GM19351 (cell line): ENCODE data around the gene ANO9.
"Not testable (repeated sequence)": the region's sequence is repeated elsewhere in the genome, so short reads cannot be mapped to it uniquely, and the experiment has no call there.

Experiments used
- ATAC-seq: cut with Tn5 transposase; IDR thresholded peaks from one replicate; pipeline ENCODE4 v1.9.1; 2021; ENCODE audit warnings: mild to moderate bottlenecking, moderate library complexity; ENCODE audit not compliant: unreplicated experiment

ANO9 gene

GRCh38 chr11:389369-389768 is 52.4 kb downstream of the ANO9 start:
- ATAC-seq: not testable (repeated sequence)

GRCh38 chr11:387193-387793 is 54.5 kb downstream of the ANO9 start:
- ATAC-seq: no peak

- no peak for ATAC-seq
Measured at GRCh38 chr11:386483-386882, 55.3 kb downstream of the ANO9 start.

GRCh38 chr11:385594-386351 is 56.0 kb downstream of the ANO9 start:
- no peak for ATAC-seq

GRCh38 chr11:384511-384910 is 57.3 kb downstream of the ANO9 start:
- no peak for ATAC-seq

- ATAC-seq: no peak
Measured at GRCh38 chr11:383431-383830, 58.4 kb downstream of the ANO9 start.

- ATAC-seq: no peak
Measured at GRCh38 chr11:382081-382629, 59.7 kb downstream of the ANO9 start.

- ATAC-seq: no peak
Measured at GRCh38 chr11:381501-382072, 60.2 kb downstream of the ANO9 start.

- ATAC-seq: no peak
Measured at GRCh38 chr11:380996-381395, 60.8 kb downstream of the ANO9 start.

GRCh38 chr11:380491-380890 is 61.3 kb downstream of the ANO9 start:
- no peak for ATAC-seq

DNA sequence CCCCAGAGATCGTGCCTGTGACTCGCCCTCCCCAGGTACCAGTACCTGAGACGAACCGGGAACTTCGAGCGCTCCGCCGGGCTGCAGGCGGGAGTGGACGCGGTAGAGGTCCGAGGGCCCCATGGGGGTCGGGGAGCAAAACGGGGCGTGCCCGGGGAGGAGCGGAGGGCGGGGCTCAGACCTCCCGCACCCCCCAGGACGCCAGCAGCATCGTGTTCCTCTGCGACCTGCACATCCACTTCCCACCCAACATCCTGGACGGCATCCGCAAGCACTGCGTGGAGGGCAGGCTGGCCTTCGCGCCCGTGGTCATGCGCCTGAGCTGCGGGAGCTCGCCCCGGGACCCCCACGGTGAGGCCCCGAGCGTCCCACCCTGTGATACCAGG is 61.7 kb downstream of the ANO9 start:
- no peak for ATAC-seq

GRCh38 chr11:379205-380094 is 62.4 kb downstream of the ANO9 start:
- ATAC-seq: no peak

DNA sequence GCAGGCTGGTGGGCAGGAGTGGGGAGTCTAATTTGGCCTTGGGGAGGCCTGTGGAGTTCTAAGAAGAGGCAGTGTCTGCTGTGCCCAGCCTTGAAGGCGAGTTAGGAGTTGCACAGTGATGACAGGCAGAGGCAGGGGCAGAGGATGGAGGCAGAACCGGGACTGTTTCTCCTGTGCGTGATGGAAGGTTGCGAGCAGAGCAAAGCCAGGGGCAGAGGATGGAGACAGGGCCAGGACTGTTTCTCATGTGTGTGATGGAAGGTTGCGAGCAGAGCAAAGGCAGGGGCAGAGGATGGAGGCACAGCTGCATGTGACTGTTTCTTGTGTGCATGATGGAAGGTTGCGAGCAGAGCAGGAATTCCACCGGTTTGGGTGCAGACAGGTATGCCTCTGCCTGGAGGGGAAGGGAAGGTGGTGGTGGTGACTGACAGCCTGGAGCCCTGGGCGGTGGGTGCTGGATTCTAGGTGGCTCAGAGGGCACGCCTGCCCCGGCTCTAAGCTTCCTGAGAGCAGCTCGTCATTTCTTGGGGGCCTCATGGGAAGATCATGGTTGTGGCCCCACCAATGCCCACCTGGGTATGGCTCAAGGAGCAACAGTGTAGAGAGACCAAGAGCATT is 63.8 kb downstream of the ANO9 start:
- no peak for ATAC-seq

GRCh38 chr11:377174-377865 is 64.5 kb downstream of the ANO9 start:
- no peak for ATAC-seq

- no peak for ATAC-seq
Measured at GRCh38 chr11:376531-377173, 65.2 kb downstream of the ANO9 start.

DNA sequence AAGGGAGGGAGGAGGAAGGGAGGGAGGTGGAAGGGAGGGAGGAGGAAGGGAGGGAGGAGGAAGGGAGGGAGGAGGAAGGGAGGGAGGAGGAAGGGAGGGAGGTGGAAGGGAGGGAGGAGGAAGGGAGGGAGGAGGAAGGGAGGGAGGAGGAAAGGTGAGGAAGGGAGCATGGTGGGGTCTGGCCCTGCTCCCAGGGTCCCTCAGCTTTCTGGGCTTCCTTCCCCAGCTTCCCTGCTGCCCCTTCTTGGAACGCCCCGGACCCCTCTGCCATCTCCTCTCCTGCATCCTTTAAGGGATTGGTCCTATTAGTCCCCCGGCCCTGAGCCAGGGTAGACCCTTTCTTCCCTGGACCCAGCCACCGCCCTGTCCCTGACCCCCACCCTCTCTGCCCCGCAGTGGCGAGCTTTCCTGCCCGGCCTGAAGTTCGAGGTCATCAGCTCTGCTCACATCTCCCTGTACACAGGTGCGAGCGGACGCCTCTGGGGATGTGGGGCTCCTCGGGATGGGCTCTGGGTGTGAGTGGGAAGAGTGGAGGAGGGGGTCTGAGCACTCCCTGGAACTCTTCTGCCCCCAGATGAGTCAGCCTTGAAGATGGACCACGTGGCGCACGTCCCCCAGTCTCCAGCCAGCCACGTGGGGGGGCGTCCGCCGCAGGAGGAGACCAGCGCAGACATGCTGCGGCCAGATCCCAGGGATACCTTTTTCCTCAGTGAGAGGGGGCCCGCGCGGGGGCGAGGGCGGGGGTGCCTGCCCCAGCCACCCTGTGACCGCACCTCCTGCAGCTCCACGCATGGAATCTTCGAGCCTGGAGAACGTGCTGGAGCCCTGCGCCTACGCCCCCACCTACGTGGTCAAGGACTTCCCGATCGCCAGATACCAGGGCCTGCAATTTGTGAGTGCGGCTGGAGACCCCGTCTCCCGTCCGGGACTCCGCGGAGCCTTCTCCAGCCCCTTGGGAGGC is 66.5 kb downstream of the ANO9 start:
- ATAC-seq: no peak

GRCh38 chr11:373716-374551 is 67.9 kb downstream of the ANO9 start:
- no peak for ATAC-seq
